GM13976 (cell line): ENCODE results near the gene B3GNT5.

Source experiments
- DNase-seq: peaks from one replicate; pipeline ENCODE4 v3.0.0; 2012; ENCODE audit warnings: low spot score
- CTCF ChIP-seq: IDR thresholded peaks from 2 replicates; pipeline ENCODE4 v1.5.1; 2012; ENCODE audit warnings: borderline replicate concordance, mild to moderate bottlenecking; ENCODE audit not compliant: insufficient read depth; ENCODE audit errors: extremely low read depth, missing control alignments, control extremely low read depth
- in situ Hi-C: fragments of 300-500 bp; cut with MboI; formaldehyde crosslinking; loops from one replicate; pipeline ENCODE4 v1.12.0; 2022; ENCODE audit warnings: low sequenced_read_pairs, mixed read lengths, inconsistent platforms; ENCODE audit not compliant: unreplicated experiment

B3GNT5 gene

GRCh38 chr3:183269345-183269744, 16.3 kb downstream of the B3GNT5 start:
- in situ Hi-C loops = no loop called here
- no peak for DNase-seq
- TF ChIP-seq CTCF = no peak

- in situ Hi-C loops = no loop called here
- no peak for TF ChIP-seq CTCF
- no peak for DNase-seq
These were observed 17.3 kb downstream of the B3GNT5 start for GRCh38 chr3:183270344-183270743.

- no peak for TF ChIP-seq CTCF
- in situ Hi-C loops = no loop called here
- no peak for DNase-seq
These were observed 19.1 kb downstream of the B3GNT5 start for GRCh38 chr3:183272142-183272541.

GRCh38 chr3:183272791-183273190, 19.7 kb downstream of the B3GNT5 start:
- no peak for TF ChIP-seq CTCF
- in situ Hi-C loops = no loop called here
- no peak for DNase-seq

- in situ Hi-C loops = no loop called here
- DNase-seq = no peak
- no peak for TF ChIP-seq CTCF
These were observed 21.6 kb downstream of the B3GNT5 start for GRCh38 chr3:183274609-183275008.

GRCh38 chr3:183275418-183275817, 22.4 kb downstream of the B3GNT5 start:
- no peak for DNase-seq
- no peak for TF ChIP-seq CTCF
- in situ Hi-C loops = no loop called here

GRCh38 chr3:183275937-183276336, 22.9 kb downstream of the B3GNT5 start:
- in situ Hi-C loops = no loop called here
- no peak for TF ChIP-seq CTCF
- no peak for DNase-seq
